Bone marrow (tissue), 2 donors: ENCODE data around the gene TMPRSS11A.

ENCODE experiments used
- DNase-seq, 2 donors: peaks; one replicate each; lab custom pipeline; 2025; lab: John Stamatoyannopoulos, UW

The TMPRSS11A gene

GRCh38 chr4:67871867-67872266, 91.4 kb downstream of the TMPRSS11A start:
- DNase-seq, result peak in 1 of 2 donors; percentile 21

GRCh38 chr4:67869580-67870190, 93.6 kb downstream of the TMPRSS11A start:
- DNase-seq, result no peak

GRCh38 chr4:67861513-67861912, 101.8 kb downstream of the TMPRSS11A start:
- DNase-seq, result no peak
